ENCODE data around the gene AASDHPPT.

AASDHPPT gene

GRCh38 chr11:106105986-106106385, 28.5 kb downstream of the AASDHPPT start:
- TF ChIP-seq ZNF8 (CRISPR knock-in tag; IDR thresholded peaks at IDR 0.05) (no peak), PPARA (CRISPR knock-in tag; IDR thresholded peaks at IDR 0.05; ENCODE audit: borderline replicate concordance) (no peak), POU6F1 (CRISPR knock-in tag; IDR thresholded peaks at IDR 0.05; ENCODE audit: borderline replicate concordance, low read depth) (no peak), ZNF70 (CRISPR knock-in tag; IDR thresholded peaks at IDR 0.05) (no peak), BACH2 (CRISPR knock-in tag; IDR thresholded peaks at IDR 0.05; ENCODE audit: borderline replicate concordance) (no peak), TSHZ2 (CRISPR knock-in tag; IDR thresholded peaks at IDR 0.05) (no peak), TCF4 (CRISPR knock-in tag; IDR thresholded peaks at IDR 0.05; ENCODE audit: borderline replicate concordance) (no peak), ESRRG (CRISPR knock-in tag; IDR thresholded peaks at IDR 0.05) (no peak)
- no peak for ATAC-seq

- no peak for ATAC-seq
- TF ChIP-seq ARNTL (CRISPR knock-in tag; IDR thresholded peaks at IDR 0.05; ENCODE audit: borderline replicate concordance, low read depth), result no peak
- no peak for TF ChIP-seq ISL1 (CRISPR knock-in tag; IDR thresholded peaks at IDR 0.05)
- TF ChIP-seq CSDC2 (CRISPR knock-in tag; IDR thresholded peaks at IDR 0.05), result no peak
- no peak for TF ChIP-seq ZNF70 (CRISPR knock-in tag; IDR thresholded peaks at IDR 0.05)
- no peak for TF ChIP-seq CSRNP3 (CRISPR knock-in tag; IDR thresholded peaks at IDR 0.05)
- no peak for TF ChIP-seq TOX (CRISPR knock-in tag; IDR thresholded peaks at IDR 0.05; ENCODE audit: borderline replicate concordance)
- TF ChIP-seq ESRRG (CRISPR knock-in tag; IDR thresholded peaks at IDR 0.05), result no peak
Observed at GRCh38 chr11:106121570-106122320, 44.3 kb downstream of the AASDHPPT start.

- TF ChIP-seq ZFP3 (CRISPR knock-in tag; IDR thresholded peaks at IDR 0.05), result no peak
- no peak for ATAC-seq
Observed at GRCh38 chr11:106127604-106128003, 50.1 kb downstream of the AASDHPPT start.

GRCh38 chr11:106128740-106129139, 51.3 kb downstream of the AASDHPPT start:
- no peak for ATAC-seq
- TF ChIP-seq ARNTL (CRISPR knock-in tag; IDR thresholded peaks at IDR 0.05; ENCODE audit: borderline replicate concordance, low read depth) (no peak), ZFP3 (CRISPR knock-in tag; IDR thresholded peaks at IDR 0.05) (no peak), CREB5 (CRISPR knock-in tag; IDR thresholded peaks at IDR 0.05; ENCODE audit: low read depth) (no peak)

- ATAC-seq, result no peak
- no peak for TF ChIP-seq PPARA (CRISPR knock-in tag; IDR thresholded peaks at IDR 0.05; ENCODE audit: borderline replicate concordance)
- TF ChIP-seq TCF4 (CRISPR knock-in tag; IDR thresholded peaks at IDR 0.05; ENCODE audit: borderline replicate concordance), result no peak
- no peak for TF ChIP-seq ESRRG (CRISPR knock-in tag; IDR thresholded peaks at IDR 0.05)
- TF ChIP-seq CREB5 (CRISPR knock-in tag; IDR thresholded peaks at IDR 0.05; ENCODE audit: low read depth), result no peak
- no peak for TF ChIP-seq ZFP3 (CRISPR knock-in tag; IDR thresholded peaks at IDR 0.05)
Observed at GRCh38 chr11:106131998-106132397, 54.5 kb downstream of the AASDHPPT start.

Data from SK-N-SH treated with all-trans-retinoic acid at 6 μM for 48 hours (cell line).